Tibial nerve (tissue), 4 donors: Measurements from ENCODE around the gene CD226.

Source experiments
- EP300 ChIP-seq, 2 donors: sonication (generic); formaldehyde crosslinking; IDR thresholded peaks; one replicate each; pipeline ENCODE4 v1.6.1; 2017; ENCODE audit warnings: antibody characterized with exemption in 2 of 2, mild to moderate bottlenecking in 1 of 2
- TF ChIP-seq, protein P1 (sequence below), 5 experiments: fragments of 200-600 bp in 3 of 5; fragments of 450-650 bp in 2 of 5; sonication (generic) in 3 of 5; IDR thresholded peaks; one replicate each; pipeline ENCODE4 v1.5.1; 2016 to 2019; ENCODE audit warnings: antibody characterized with exemption in 5 of 5, mild to moderate bottlenecking in 3 of 5, moderate library complexity in 2 of 5

DNA sequence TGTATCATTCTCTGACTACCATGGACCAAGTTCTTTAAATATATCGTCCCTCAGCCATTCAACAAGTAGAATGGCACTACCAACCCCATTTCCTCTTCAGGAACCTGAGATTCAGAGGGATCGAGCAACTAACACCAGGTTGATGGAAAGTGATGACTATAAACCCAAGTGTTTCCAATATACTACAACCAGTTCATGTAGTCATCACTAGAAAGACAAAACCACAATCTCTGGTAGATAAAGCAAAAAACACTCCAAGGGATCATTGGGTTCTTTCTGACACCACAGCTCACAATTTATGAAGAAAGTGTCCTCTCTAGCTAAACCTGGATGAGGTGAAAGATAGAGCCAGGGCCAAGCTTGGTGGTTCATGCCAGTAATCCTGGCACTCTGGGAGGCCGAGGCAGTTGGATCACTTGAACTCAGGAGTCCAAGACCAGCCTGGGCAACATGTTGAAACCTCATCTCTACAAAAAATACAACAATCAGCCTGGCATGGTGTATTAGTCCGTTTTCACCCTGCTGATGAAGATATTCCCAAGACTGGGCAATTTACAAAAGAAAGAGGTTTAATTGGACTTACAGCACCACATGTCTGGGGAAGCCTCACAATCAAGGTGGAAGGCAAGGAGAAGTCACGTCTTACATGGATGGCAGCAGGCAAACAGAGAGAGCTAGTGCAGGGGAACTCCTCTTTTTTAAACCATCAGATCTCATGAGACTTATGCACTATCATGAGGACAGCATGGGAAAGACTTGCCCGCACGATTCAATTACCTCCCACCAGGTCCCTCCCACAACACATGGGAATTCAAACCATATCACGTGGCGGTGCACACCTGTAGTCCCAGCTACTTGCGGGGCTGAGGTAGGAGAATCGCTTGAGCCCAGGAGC is 2.2 kb downstream of the CD226 start:
- TF ChIP-seq, protein P1, sequence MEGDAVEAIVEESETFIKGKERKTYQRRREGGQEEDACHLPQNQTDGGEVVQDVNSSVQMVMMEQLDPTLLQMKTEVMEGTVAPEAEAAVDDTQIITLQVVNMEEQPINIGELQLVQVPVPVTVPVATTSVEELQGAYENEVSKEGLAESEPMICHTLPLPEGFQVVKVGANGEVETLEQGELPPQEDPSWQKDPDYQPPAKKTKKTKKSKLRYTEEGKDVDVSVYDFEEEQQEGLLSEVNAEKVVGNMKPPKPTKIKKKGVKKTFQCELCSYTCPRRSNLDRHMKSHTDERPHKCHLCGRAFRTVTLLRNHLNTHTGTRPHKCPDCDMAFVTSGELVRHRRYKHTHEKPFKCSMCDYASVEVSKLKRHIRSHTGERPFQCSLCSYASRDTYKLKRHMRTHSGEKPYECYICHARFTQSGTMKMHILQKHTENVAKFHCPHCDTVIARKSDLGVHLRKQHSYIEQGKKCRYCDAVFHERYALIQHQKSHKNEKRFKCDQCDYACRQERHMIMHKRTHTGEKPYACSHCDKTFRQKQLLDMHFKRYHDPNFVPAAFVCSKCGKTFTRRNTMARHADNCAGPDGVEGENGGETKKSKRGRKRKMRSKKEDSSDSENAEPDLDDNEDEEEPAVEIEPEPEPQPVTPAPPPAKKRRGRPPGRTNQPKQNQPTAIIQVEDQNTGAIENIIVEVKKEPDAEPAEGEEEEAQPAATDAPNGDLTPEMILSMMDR (IDR thresholded peaks at IDR 0.05), result no peak
- TF ChIP-seq EP300 (IDR thresholded peaks at IDR 0.05), result no peak
